Activated T-helper 17 cell treated with anti-CD3 and anti-CD28 coated beads, Interleukin-2, amount 50 U/mL, for 72 hours (primary cell): ENCODE results near the gene GRHL3. TPM values are rescaled to one million over a fixed set of nuclear protein-coding genes. Genes with fewer than 3 reads are reported as not detected.

Experiments used
- ATAC-seq: fragments of 150-1000 bp; cut with Tn5 transposase; replicated peaks from 2 replicates; pipeline ENCODE4 v1.10.0; 2021; ENCODE audit warnings: mild to moderate bottlenecking, moderate library complexity
- H3K27ac Mint-ChIP-seq: one replicate; pipeline ENCODE4 v1.8.0; 2022; ENCODE audit warnings: mixed read lengths
- H3K27me3 Mint-ChIP-seq: one replicate; pipeline ENCODE4 v1.8.0; 2022; ENCODE audit warnings: mixed read lengths
- H3K36me3 Mint-ChIP-seq: one replicate; pipeline ENCODE4 v1.8.0; 2022; ENCODE audit warnings: low read depth, mild to moderate bottlenecking, mixed read lengths
- H3K4me1 Mint-ChIP-seq: one replicate; pipeline ENCODE4 v1.8.0; 2022; ENCODE audit warnings: mixed read lengths
- H3K4me3 Mint-ChIP-seq: one replicate; pipeline ENCODE4 v1.8.0; 2022; ENCODE audit warnings: mild to moderate bottlenecking, mixed read lengths
- H3K9me3 Mint-ChIP-seq: one replicate; pipeline ENCODE4 v1.8.0; 2022; ENCODE audit warnings: mixed read lengths
- total RNA-seq, 2 donors: library from RNA; stranded (reverse); gene quantifications; one replicate each; pipeline ENCODE4 v1.2.3, GENCODE V29; 2022

Gene GRHL3
- total RNA-seq, 2 donors from 2014 or later = not detected

DNA sequence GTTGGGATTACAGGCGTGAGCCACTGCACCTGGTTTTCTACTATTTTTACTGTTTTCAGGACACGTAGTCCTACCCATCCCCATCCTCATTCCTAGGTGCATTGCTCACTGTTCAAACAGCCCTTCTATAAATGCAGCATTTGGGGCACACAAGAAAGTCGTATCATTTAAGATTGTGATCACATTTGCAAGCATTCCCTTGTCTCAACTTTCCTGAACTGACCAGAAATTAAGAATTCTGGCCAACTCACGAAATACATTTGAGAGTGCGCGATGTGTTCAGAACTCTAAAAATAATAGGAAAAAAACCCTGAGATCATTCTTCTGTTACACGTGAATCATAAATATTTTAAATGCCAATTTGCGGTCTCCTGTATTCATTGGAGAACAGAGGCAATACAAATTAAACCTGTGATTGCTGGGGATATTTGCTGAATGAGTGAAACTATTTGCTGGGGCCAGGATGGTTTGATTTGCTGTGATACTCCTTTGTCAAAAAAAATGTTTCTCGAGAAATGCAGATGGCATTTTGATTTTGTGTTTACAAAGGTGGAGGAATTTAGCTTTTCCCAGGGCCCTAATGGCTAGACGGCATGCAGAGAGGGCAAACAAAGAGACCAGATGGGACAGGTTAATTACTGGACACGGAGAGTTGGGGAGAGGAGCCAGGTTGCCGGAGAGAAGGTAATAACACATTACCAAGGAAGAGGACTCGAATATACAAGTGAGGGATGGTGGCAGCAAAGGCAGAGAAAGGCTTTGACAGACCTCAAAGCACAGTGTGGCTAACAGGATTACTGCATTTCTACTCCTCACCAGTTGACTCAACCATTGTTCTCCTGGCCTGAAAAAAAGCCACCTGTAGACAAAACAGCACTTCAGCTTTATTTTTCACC lies 56.0 kb downstream of the GRHL3 start:
- Mint-ChIP-seq H3K4me3 (no peak overlapping the region), H3K4me1 (no peaks in the 10 kb centered on the region), H3K27ac (no peak overlapping the region), H3K36me3 (peaks cover 14% of the 10 kb centered on the region), H3K9me3 (no peaks in the 10 kb centered on the region), H3K27me3 (no peaks in the 10 kb centered on the region)
- ATAC-seq = no peak

DNA sequence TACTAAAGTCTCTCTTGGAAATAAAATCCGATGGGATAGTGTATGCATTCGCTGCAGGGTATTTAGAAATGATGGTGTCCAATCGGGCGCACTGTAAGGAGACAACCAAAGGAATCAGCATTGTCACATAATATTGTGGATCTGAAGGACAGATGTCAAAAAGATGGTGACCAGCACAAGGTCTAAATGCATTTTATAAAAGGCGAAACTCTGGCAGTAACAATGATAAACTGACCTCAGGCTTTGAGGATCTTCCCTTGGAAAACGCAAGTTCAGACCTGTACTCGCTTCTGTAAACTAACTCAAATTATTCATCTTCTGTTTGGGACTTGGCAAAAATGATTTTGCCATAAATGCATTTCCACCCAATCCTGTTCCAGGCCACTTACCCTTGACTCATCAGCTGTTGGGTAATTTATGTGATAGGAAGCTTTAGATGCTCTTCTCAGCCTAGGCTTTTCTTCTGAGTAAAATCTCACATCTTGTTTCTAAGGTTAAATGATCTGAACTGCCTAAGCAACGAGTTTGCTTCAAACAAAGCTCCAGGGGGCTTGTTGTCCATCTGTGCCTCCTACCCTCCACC lies 60.7 kb downstream of the GRHL3 start:
- H3K36me3 Mint-ChIP-seq = peaks cover 20% of the 10 kb centered on the region
- no peak for ATAC-seq
- no peak overlapping the region for H3K27ac Mint-ChIP-seq
- no peaks in the 10 kb centered on the region for H3K9me3 Mint-ChIP-seq
- no peaks in the 10 kb centered on the region for H3K27me3 Mint-ChIP-seq
- H3K4me1 Mint-ChIP-seq = peaks cover 9% of the 10 kb centered on the region
- no peak overlapping the region for H3K4me3 Mint-ChIP-seq

DNA sequence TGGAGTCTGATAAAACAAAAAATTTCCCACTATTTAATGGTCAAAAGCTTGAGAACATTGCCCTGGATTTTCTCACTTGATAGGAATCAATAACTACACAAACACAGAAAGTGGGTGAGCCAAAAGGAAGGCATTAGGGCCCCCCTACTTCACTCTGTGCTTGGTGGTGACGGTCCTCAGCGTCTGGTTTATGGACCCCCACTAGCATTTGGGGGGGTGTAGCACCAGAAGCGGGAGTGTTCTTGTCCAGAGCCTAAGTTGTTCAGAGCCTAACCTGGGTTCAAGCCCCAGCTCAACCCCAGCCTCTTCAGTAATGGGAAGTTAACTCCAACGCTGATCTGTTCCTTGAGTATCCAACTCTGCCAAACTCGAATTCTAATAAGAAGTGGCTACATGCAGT lies 61.4 kb downstream of the GRHL3 start:
- ATAC-seq = no peak

DNA sequence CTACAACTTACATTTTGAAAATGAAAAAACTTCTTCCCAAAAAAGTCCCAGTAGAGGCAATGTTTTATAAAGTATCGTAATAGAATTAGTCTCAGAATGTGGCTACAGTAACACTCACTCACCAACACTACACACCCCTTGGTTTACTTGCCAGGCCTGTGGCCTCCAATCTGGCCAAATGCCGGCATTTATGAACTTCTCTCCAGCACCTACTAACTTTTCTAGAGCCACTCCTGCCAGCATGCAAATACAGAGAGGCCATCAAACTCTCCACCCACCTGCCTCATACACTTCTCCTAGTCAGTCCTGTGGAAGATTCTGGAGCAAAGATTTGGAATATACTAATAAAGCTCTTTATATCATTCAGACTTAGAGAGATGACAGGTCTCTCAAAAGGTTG lies 62.1 kb downstream of the GRHL3 start:
- peaks cover 20% of the 10 kb centered on the region for H3K36me3 Mint-ChIP-seq
- H3K4me1 Mint-ChIP-seq = peaks cover 21% of the 10 kb centered on the region
- H3K27me3 Mint-ChIP-seq = no peaks in the 10 kb centered on the region
- peak overlapping the region; percentile 23 for H3K27ac Mint-ChIP-seq
- H3K9me3 Mint-ChIP-seq = no peaks in the 10 kb centered on the region
- ATAC-seq = no peak
- H3K4me3 Mint-ChIP-seq = no peak overlapping the region

More for the DNA sequence above, 61.4 kb downstream of the GRHL3 start:
- Mint-ChIP-seq H3K4me3 (no peak overlapping the region), H3K27me3 (no peaks in the 10 kb centered on the region), H3K36me3 (peaks cover 20% of the 10 kb centered on the region), H3K27ac (no peak overlapping the region), H3K4me1 (peaks cover 16% of the 10 kb centered on the region), H3K9me3 (no peaks in the 10 kb centered on the region)

DNA sequence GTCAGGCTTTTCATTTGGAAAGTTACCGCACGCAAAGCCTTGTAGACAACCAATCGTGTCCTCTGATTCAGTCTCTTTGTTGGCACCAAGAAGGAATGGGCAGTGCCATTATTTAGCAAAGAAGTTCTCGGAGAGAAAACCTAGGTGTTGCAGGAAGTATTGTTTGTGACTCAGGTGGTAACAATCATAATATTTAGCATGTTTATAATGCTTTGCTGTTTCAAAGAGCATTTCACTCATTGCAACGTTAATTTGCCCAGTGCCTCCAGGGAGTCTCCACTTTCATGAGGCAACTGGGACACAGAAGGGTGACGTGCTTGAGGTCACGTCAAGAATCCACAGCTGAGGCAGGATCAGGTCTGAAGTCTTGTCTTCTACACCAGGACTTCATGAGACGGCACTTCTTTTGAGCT lies 63.0 kb downstream of the GRHL3 start:
- H3K9me3 Mint-ChIP-seq = no peaks in the 10 kb centered on the region
- H3K4me3 Mint-ChIP-seq = no peak overlapping the region
- no peak overlapping the region for H3K27ac Mint-ChIP-seq
- peaks cover 20% of the 10 kb centered on the region for H3K36me3 Mint-ChIP-seq
- no peaks in the 10 kb centered on the region for H3K27me3 Mint-ChIP-seq
- no peak for ATAC-seq
- peaks cover 29% of the 10 kb centered on the region for H3K4me1 Mint-ChIP-seq

DNA sequence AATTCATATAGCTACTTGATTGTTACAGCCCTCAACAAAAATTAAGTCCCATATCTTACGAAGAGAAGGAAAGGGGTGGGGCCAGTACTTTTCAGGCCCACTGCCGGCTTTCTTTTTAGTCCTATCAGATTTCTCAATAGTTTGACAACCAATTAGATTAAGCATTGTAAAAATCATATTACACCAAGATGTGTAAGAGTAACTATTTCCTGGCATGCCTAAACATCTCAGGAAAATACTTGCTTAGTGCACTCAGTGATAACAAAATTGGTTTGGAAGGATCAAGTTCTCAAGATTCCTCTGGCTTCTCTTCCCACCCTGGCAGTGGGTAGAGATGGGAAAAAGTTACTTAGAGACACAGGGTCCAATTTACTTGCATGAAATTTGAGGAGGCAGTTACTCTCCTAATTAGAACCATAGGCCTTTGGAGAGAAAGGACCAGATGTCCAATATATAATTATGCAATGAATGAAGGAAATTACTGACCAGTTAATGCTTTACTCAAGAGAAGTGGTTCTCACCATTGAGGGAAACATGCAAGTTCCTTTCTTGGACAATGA lies 64.3 kb downstream of the GRHL3 start:
- no peak for ATAC-seq
- Mint-ChIP-seq H3K4me1 (peaks cover 30% of the 10 kb centered on the region), H3K4me3 (no peak overlapping the region), H3K27ac (no peak overlapping the region), H3K36me3 (peaks cover 14% of the 10 kb centered on the region), H3K9me3 (no peaks in the 10 kb centered on the region), H3K27me3 (no peaks in the 10 kb centered on the region)

DNA sequence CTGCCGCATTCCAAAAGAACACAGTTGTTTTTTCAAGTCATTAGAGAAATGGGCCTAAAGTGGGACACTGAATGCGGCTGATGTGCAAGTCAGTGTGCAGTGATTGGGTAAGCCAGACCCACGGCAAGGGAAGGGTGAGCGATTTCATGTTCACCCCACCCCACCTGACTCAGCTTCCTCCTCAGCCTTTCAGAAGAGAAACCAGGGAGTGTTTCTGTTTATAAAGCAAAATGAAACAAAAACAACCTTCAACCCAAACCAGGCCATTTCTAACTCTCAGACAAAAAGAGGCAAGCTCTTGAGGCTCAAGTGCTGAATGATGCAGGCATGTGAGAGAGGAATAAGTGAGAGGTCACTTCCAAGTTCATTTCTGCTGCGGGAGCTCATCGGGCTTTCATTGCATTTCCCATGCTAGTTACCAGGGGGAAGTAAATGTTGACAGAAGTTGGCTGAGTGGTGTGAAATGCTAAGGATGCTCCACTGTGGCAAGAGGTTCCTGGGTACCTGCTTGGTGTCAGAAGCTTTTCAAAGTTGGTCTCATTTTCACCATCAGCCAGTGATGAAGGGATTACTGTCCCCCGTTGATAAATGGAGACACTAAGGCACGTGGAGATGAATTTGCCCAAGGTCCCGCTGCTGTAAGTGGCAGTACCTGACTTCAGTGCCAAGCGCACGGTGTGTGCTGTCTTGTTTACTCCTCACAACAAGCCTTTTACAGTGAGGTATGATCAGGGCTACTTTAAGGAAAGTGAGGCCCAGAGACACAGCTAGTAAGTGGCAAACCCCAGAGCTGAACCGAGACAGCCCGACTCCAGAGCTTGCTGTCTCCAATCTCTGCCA lies 65.3 kb downstream of the GRHL3 start:
- peak overlapping the region; percentile 57 for H3K4me3 Mint-ChIP-seq
- H3K27ac Mint-ChIP-seq = peak overlapping the region; percentile 40
- H3K27me3 Mint-ChIP-seq = no peaks in the 10 kb centered on the region
- peaks cover 6% of the 10 kb centered on the region for H3K36me3 Mint-ChIP-seq
- no peaks in the 10 kb centered on the region for H3K9me3 Mint-ChIP-seq
- H3K4me1 Mint-ChIP-seq = peaks cover 30% of the 10 kb centered on the region
- peak; percentile 92 for ATAC-seq

DNA sequence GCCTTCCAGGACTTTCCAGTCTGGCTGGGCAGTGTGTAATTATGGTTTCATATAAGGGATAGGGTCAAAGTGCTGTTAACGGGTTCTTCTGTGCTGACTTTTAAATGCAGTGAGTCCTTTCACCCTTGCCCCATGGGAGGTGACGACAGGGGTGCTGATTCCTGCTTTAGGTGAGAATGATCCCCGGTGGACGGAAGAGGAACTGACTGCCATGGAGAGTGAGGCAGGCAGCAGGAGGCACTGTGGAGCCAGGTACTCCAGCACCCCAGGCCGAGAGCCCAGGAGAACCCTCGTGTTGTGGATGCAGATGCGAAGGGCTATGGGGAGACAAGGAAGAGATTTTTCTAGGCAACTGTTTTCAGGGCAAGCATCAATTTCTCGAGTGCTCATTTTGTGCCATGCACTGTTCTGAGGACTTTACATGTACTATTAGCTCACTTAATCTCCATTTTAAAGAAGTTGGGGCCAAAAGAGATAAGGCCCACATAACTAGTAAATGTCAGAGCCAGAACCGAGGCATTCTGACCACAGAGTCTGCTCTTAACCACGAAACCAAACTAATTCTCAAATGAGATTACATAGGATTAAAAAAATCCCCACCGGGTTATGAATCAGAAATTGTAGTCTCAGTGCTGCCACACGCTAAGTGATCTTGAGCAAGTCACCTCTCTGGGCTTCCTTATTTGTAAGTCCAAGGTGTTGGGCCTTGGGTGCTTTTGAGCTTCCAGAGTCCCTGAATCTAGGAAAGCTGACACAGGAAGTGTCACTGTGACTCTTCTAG lies 66.2 kb downstream of the GRHL3 start:
- Mint-ChIP-seq H3K9me3 (no peaks in the 10 kb centered on the region), H3K4me3 (peak overlapping the region; percentile 57), H3K27me3 (no peaks in the 10 kb centered on the region), H3K4me1 (peaks cover 30% of the 10 kb centered on the region), H3K36me3 (peaks cover 6% of the 10 kb centered on the region), H3K27ac (peak overlapping the region; percentile 40)
- ATAC-seq = peak; percentile 72

DNA sequence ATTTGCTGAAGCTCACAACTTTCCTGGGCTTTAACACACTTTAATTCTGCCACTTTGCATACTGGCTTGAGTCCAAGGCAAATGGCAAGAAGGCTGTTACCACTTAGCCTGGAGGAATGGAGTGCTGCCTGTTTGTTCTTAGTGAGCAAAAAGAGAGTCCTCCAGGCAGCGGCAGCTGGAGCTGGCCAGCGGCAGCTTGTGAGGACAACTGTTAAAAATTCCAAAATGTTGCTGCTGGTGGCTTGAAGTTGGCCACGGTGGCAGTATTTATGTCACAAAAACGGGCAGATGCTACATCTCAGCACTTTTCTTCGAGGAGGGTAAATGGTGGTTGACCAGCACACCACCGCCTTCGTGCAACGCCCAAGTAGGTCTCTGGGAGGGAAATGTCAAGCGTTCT lies 67.1 kb downstream of the GRHL3 start:
- peaks cover 32% of the 10 kb centered on the region for H3K4me1 Mint-ChIP-seq
- no peaks in the 10 kb centered on the region for H3K27me3 Mint-ChIP-seq
- no peak overlapping the region for H3K4me3 Mint-ChIP-seq
- no peaks in the 10 kb centered on the region for H3K9me3 Mint-ChIP-seq
- H3K36me3 Mint-ChIP-seq = peaks cover 6% of the 10 kb centered on the region
- ATAC-seq = no peak
- no peak overlapping the region for H3K27ac Mint-ChIP-seq

DNA sequence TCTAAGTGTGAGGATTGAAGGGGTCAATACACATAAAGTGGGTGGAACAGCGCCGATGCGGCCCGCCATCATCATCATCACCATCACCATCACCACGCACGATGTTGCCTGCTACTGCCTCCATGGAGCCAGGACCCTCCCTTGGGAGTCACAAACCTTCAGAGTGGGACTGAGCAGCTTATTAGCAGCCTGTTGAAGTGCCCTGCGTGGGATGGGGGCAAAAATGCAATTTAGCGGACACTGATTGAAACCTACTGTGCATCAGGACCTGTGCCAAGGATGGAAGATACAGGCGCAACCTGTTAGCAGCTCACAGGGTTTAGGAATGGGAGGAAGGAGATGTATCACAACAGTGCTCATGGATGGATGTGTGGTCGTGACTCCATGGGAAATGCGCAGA lies 67.8 kb downstream of the GRHL3 start:
- Mint-ChIP-seq H3K9me3 (no peaks in the 10 kb centered on the region), H3K4me1 (peaks cover 39% of the 10 kb centered on the region), H3K27ac (no peak overlapping the region)

DNA sequence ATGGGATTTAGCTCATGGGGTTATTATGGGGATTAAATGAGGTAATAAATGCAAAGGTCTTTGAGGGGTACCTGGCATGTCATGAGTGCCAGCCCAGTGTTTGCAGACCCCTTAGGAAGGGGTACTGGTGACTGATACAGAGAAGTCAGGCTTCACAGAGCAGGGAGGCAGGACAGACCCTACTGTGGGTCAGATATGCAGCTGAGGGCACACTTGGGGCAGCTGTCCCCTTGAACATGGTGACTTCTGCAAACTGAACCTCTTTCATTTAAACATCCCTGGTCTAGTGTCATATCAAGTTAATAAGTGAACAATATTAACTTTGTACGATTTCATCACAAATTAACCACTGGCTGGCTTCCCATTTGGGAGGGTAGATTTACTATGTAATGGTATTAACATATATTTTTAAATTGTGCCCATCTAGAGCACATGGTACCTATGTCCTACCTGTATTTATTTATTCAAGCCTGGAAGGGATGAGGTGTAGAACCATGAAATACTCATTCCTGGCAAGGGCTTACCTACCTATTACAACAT lies 68.5 kb downstream of the GRHL3 start:
- H3K4me1 Mint-ChIP-seq = peaks cover 47% of the 10 kb centered on the region

More for the DNA sequence above, 67.8 kb downstream of the GRHL3 start:
- no peaks in the 10 kb centered on the region for H3K27me3 Mint-ChIP-seq
- no peak overlapping the region for H3K4me3 Mint-ChIP-seq
- H3K36me3 Mint-ChIP-seq = peaks cover 6% of the 10 kb centered on the region
- no peak for ATAC-seq

DNA sequence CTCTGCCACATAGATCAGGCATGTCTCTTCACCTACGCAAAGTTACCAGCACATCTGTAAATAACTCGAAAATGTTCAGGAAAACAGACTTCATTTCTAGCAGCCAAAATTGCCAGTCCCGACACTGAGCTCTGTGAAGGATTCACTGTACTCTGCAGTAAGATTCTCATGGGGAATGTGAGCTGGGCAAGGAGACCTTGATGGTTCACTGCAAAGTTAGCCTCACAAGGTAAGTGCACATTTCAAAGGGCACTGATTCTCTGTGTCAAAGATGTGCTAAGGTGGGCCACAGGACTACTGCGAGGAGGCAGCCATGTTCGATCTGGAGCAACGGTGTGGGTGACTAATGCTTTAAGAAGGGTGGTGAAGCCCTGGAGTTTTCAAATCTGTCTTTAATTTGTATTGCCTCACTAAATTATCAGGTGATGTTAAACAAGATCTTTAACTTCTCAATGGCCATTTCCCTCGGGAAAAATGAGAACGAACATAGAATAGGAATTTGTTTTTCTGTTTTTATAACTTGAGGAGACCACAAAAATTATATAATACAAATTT lies 69.3 kb downstream of the GRHL3 start:
- no peaks in the 10 kb centered on the region for H3K9me3 Mint-ChIP-seq
- H3K27me3 Mint-ChIP-seq = no peaks in the 10 kb centered on the region
- no peak for ATAC-seq
- peaks cover under 1% of the 10 kb centered on the region for H3K36me3 Mint-ChIP-seq
- no peak overlapping the region for H3K27ac Mint-ChIP-seq
- peaks cover 54% of the 10 kb centered on the region for H3K4me1 Mint-ChIP-seq
- no peak overlapping the region for H3K4me3 Mint-ChIP-seq

More for the DNA sequence above, 68.5 kb downstream of the GRHL3 start:
- H3K27me3 Mint-ChIP-seq = no peaks in the 10 kb centered on the region
- no peak overlapping the region for H3K27ac Mint-ChIP-seq
- no peak for ATAC-seq
- peaks cover 6% of the 10 kb centered on the region for H3K36me3 Mint-ChIP-seq
- no peaks in the 10 kb centered on the region for H3K9me3 Mint-ChIP-seq
- no peak overlapping the region for H3K4me3 Mint-ChIP-seq

DNA sequence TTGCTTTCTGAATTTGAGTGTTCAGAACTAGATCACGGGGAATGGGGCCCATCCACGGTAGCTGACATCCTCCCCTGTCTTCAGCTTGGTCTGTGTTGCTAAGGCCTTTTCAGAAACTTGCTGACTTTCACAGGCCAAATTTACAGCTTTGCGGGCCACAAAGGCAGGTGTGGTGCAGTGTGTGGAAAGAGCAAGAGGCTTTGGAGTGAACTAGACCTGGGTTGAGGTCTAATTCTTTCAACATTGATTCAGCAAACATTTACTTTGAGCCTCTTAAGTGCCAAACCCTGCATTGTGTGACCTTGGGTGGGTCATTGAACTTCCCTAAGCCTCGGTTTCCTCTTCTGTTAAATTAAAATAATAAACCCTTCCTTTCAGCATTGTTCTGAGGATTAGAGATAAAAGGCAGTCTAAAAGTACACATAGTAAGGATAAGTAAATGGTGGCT lies 70.1 kb downstream of the GRHL3 start:
- H3K9me3 Mint-ChIP-seq = no peaks in the 10 kb centered on the region
- H3K27me3 Mint-ChIP-seq = no peaks in the 10 kb centered on the region
- H3K27ac Mint-ChIP-seq = no peak overlapping the region
- H3K36me3 Mint-ChIP-seq = no peaks in the 10 kb centered on the region
- no peak for ATAC-seq
- H3K4me1 Mint-ChIP-seq = peaks cover 52% of the 10 kb centered on the region
- H3K4me3 Mint-ChIP-seq = no peak overlapping the region
